HEK293 (cell line): Measurements from ENCODE around the gene SUSD3.

Source experiments
- CTCF ChIA-PET: fragments of 350-600 bp; formaldehyde crosslinking; extraction: SDS; loops from one replicate; lab custom pipeline; 2021; ENCODE audit warnings: antibody characterized with exemption; lab: Yijun Ruan, JAX
- POLR2A ChIA-PET: fragments of 300-600 bp; formaldehyde crosslinking; extraction: SDS; loops from one replicate; lab custom pipeline; 2020; ENCODE audit warnings: antibody characterized with exemption, inconsistent platforms; lab: Yijun Ruan, JAX
- H3K27ac ChIP-seq: fragments of 200-500 bp; sonication (Bioruptor generic); 2 replicates; pipeline ENCODE4 v1.5.1; 2014; ENCODE audit warnings: low read depth, low read length, control low read depth, inconsistent platforms; ENCODE audit errors: extremely low read depth
- H3K36me3 ChIP-seq, 2 experiments: fragments of 200-500 bp in 1 of 2; sonication (Bioruptor generic) in 1 of 2; 1 replicate in 1 of 2; 2 replicates in 1 of 2; pipeline ENCODE4 v1.5.1; 2014 to 2017; ENCODE audit warnings: inconsistent platforms in 2 of 2, low read length in 2 of 2; ENCODE audit not compliant: control insufficient read depth in 2 of 2, insufficient read depth in 1 of 2
- H3K4me1 ChIP-seq: fragments of 200-500 bp; sonication (Bioruptor generic); 2 replicates; pipeline ENCODE4 v1.5.1; 2014; ENCODE audit warnings: mild to moderate bottlenecking, low read length, inconsistent platforms; ENCODE audit not compliant: control insufficient read depth, insufficient read depth
- H3K4me3 ChIP-seq: 2 replicates; pipeline ENCODE4 v1.5.1; 2011; ENCODE audit warnings: low read depth, mild to moderate bottlenecking, control low read depth, low read length, moderate library complexity
- H3K9me3 ChIP-seq: fragments of 200-500 bp; sonication (Bioruptor generic); 2 replicates; pipeline ENCODE4 v1.5.1; 2014; ENCODE audit warnings: low read depth, low read length, inconsistent platforms; ENCODE audit not compliant: control insufficient read depth, insufficient read depth
- FEZF1 ChIP-seq: fragments of 450-650 bp; formaldehyde crosslinking; IDR thresholded peaks from 2 replicates; pipeline ENCODE4 v1.5.1; 2016; ENCODE audit warnings: missing biosample characterization, missing genetic modification characterization
- KLF1 ChIP-seq: fragments of 450-650 bp; formaldehyde crosslinking; IDR thresholded peaks from 2 replicates; pipeline ENCODE4 v1.5.1; 2016; ENCODE audit warnings: missing biosample characterization, missing genetic modification characterization
- KLF16 ChIP-seq: fragments of 450-650 bp; formaldehyde crosslinking; IDR thresholded peaks from 2 replicates; pipeline ENCODE4 v1.5.1; 2017; ENCODE audit warnings: missing biosample characterization, missing genetic modification characterization
- KLF8 ChIP-seq: fragments of 450-650 bp; formaldehyde crosslinking; IDR thresholded peaks from 2 replicates; pipeline ENCODE4 v1.5.1; 2016; ENCODE audit warnings: missing biosample characterization, missing genetic modification characterization
- OVOL3 ChIP-seq: fragments of 450-650 bp; formaldehyde crosslinking; IDR thresholded peaks from 2 replicates; pipeline ENCODE4 v1.5.1; 2016; ENCODE audit warnings: missing biosample characterization, missing genetic modification characterization
- ZFP41 ChIP-seq: fragments of 450-650 bp; formaldehyde crosslinking; IDR thresholded peaks from 2 replicates; pipeline ENCODE4 v1.5.1; 2016; ENCODE audit warnings: missing biosample characterization, missing genetic modification characterization, borderline replicate concordance
- ZNF169 ChIP-seq: fragments of 450-650 bp; formaldehyde crosslinking; IDR thresholded peaks from 2 replicates; pipeline ENCODE4 v1.5.1; 2016; ENCODE audit warnings: missing biosample characterization, missing genetic modification characterization
- ZNF341 ChIP-seq: fragments of 450-650 bp; formaldehyde crosslinking; IDR thresholded peaks from 2 replicates; pipeline ENCODE4; 2016; ENCODE audit warnings: low read depth, missing biosample characterization, missing genetic modification characterization
- ZNF555 ChIP-seq: fragments of 450-650 bp; formaldehyde crosslinking; conservative IDR thresholded peaks from 2 replicates; pipeline ENCODE4 v1.5.1; 2017; ENCODE audit warnings: missing biosample characterization, mild to moderate bottlenecking, missing genetic modification characterization, inconsistent platforms
- ZNF658 ChIP-seq: fragments of 450-650 bp; formaldehyde crosslinking; IDR thresholded peaks from 2 replicates; pipeline ENCODE4; 2016; ENCODE audit warnings: missing biosample characterization, missing genetic modification characterization
- ZNF747 ChIP-seq: fragments of 450-650 bp; formaldehyde crosslinking; IDR thresholded peaks from 2 replicates; pipeline ENCODE4 v1.5.1; 2016; ENCODE audit warnings: missing biosample characterization, missing genetic modification characterization
- ZNF791 ChIP-seq: fragments of 450-650 bp; formaldehyde crosslinking; IDR thresholded peaks from 2 replicates; pipeline ENCODE4 v1.5.1; 2016; ENCODE audit warnings: missing biosample characterization, missing genetic modification characterization
- TF ChIP-seq, protein P1 (sequence below): fragments of 450-650 bp; IDR thresholded peaks from 2 replicates; pipeline ENCODE4 v1.5.1; 2018; ENCODE audit warnings: missing biosample characterization, missing genetic modification characterization
- TF ChIP-seq, protein P2 (sequence below): fragments of 450-650 bp; formaldehyde crosslinking; IDR thresholded peaks from 2 replicates; pipeline ENCODE4 v1.5.1; 2016; ENCODE audit warnings: missing biosample characterization, missing genetic modification characterization
- TF ChIP-seq, protein P3 (sequence below): fragments of 450-650 bp; formaldehyde crosslinking; IDR thresholded peaks from 2 replicates; pipeline ENCODE4 v1.5.1; 2016; ENCODE audit warnings: missing biosample characterization, missing genetic modification characterization

Gene SUSD3

DNA sequence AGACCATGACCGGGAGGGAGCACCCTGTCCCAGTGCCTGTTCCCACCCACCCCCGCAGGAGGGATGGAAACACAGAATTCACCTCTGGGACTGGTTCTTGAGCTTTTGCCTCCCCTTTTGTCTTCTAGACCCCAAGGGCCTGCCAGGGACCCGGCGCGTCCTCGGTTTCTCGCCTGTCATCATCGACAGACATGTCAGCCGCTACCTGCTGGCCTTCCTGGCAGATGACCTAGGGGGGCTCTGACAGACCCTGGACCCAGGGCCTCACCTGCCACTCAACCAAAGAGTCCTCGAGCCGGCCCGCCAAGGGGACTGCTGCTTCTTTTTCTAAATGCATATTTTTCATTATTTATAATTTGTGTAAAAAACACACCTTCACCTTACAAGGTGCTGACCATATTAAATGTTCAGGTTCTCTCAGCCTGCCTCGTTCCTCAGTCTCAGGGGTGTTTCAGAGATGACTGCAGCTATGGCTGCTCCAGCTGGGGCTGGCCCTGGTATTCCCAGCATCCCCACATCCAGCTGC, 54.4 kb downstream of the SUSD3 start:
- Histone ChIP-seq H3K4me3 (no peak overlapping the region), H3K9me3 (no peaks in the 10 kb centered on the region), H3K36me3 (peaks cover 0 to 22% of the 10 kb centered on the region in 2 experiments; a peak in 2 of 3 replicates), H3K4me1 (no peaks in the 10 kb centered on the region), H3K27ac (no peak overlapping the region)
- CTCF ChIA-PET = interaction anchor here (1.3 kb wide), 1 partner anchor 41 kb away, joined by 5 read pairs; no protein-coding TSS in a partner anchor
- TF ChIP-seq ZNF658 (no peak), ZNF341 (tag by site-specific recombination) (no peak)
- POLR2A ChIA-PET = no interaction called here

DNA sequence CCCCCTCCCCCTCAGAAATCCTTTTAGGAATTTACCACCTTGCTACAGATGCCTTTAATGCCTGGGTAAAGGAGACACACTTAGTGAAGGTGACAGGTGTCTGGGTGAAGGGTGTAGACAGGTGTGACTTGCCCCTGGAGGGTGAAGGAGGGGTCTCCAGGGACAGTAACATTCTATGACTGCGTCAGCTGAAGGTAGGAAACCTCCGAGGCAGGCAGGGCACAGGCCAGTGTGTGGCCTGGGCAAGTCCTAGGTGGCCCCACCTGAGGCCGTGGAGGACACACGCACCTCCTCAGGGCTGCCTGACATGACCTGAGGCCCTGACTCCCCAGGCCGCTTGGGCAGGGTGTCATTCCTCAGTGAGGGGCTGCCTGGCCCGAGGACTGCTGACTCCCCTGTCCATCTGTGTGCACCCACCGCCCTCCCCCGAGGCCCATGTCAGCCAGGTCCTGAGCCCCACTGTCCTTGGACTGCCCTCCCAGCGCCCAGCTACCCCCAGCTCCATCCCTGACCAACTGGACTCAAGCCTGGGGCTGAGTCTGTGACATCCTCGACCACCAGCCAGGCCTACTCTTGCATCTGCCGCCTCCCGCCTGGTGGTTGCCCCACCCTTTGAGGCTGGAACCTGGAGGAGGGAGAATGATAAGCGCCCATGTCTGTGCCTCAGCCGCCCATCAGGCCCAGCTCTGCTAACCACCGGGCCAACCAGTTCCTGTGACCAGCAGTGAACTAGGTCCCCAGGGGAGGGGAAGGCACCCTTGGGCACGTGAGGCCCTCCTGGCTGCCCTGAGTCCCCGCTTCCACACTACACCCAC, 55.9 kb downstream of the SUSD3 start:
- H3K4me1 ChIP-seq = no peaks in the 10 kb centered on the region
- H3K27ac ChIP-seq = no peak overlapping the region
- H3K4me3 ChIP-seq = no peak overlapping the region
- H3K36me3 ChIP-seq = peaks cover 0 to 22% of the 10 kb centered on the region in 2 experiments; a peak in 2 of 3 replicates
- no peaks in the 10 kb centered on the region for H3K9me3 ChIP-seq
- ChIA-PET CTCF (no interaction called here), POLR2A (no interaction called here)
- TF ChIP-seq ZNF555 (tag by site-specific recombination) (no peak), KLF1 (peak; percentile 58), ZNF747 (no peak)

DNA sequence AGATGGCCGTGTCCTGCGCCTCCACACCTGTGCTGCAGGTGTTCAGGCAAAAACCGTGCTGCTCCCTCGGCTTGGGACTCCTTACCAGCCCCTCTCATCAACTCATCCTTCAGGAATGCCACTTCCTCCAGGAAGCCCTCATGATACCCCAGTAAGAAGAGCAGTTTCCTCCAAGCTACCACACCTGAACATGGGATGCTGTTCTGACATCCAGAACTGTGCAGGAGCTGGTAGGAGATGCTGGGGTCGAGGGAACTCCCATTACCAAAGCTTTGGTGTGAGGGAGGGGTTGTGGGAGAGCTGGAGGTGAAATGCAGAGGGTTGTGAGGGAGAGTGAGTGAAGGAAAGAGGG, 56.5 kb downstream of the SUSD3 start:
- H3K4me1 ChIP-seq = peaks cover under 1% of the 10 kb centered on the region; the same call in 1 of the 2 replicates
- TF ChIP-seq KLF16 (tag by site-specific recombination) (no peak), FEZF1 (no peak), ZNF791 (no peak), ZNF169 (tag by site-specific recombination) (no peak), ZFP41 (tag by site-specific recombination) (no peak), KLF8 (tag by site-specific recombination) (no peak), OVOL3 (tag by site-specific recombination) (no peak)
- TF ChIP-seq, protein P1, sequence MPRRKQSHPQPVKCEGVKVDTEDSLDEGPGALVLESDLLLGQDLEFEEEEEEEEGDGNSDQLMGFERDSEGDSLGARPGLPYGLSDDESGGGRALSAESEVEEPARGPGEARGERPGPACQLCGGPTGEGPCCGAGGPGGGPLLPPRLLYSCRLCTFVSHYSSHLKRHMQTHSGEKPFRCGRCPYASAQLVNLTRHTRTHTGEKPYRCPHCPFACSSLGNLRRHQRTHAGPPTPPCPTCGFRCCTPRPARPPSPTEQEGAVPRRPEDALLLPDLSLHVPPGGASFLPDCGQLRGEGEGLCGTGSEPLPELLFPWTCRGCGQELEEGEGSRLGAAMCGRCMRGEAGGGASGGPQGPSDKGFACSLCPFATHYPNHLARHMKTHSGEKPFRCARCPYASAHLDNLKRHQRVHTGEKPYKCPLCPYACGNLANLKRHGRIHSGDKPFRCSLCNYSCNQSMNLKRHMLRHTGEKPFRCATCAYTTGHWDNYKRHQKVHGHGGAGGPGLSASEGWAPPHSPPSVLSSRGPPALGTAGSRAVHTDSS (tag by site-specific recombination) = no peak
- TF ChIP-seq, protein P2, sequence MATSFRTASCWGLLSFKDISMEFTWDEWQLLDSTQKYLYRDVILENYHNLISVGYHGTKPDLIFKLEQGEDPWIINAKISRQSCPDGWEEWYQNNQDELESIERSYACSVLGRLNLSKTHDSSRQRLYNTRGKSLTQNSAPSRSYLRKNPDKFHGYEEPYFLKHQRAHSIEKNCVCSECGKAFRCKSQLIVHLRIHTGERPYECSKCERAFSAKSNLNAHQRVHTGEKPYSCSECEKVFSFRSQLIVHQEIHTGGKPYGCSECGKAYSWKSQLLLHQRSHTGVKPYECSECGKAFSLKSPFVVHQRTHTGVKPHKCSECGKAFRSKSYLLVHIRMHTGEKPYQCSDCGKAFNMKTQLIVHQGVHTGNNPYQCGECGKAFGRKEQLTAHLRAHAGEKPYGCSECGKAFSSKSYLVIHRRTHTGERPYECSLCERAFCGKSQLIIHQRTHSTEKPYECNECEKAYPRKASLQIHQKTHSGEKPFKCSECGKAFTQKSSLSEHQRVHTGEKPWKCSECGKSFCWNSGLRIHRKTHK (tag by site-specific recombination) = no peak
- no peaks in the 10 kb centered on the region for H3K9me3 ChIP-seq
- H3K27ac ChIP-seq = no peak overlapping the region
- peaks cover 0 to 22% of the 10 kb centered on the region in 2 experiments; a peak in 2 of 3 replicates for H3K36me3 ChIP-seq
- POLR2A ChIA-PET = no interaction called here
- no peak overlapping the region for H3K4me3 ChIP-seq
- CTCF ChIA-PET = no interaction called here

DNA sequence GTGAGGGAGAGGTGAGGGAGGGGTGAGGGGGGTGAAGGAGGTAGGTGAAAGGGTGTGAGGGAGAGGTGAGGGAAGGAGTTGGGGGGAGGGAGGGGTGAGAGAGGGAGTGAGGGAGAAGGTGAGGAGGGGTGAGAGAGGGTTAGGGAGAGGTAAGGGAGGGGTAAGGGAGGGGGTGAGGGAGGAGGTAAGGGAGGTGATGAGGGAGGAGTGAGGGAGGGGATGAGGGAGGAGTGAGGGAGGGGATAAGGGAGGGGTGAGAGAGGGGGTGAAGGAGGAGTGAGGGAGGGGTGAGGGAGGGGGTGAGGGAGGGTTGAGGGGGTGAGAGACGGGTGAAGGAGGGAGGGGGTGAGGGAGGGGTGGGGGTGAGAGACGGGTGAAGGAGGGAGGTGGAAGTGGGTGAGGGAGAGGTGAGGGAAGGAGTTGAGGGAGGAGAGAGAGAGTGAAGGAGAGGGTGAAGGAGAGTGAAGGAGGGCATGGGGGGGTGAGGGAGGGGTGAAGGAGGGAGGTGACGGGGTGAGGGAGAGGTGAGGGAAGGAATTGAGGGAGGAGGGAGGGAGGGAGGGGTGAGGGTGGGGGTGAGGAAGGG, 57.1 kb downstream of the SUSD3 start:
- Histone ChIP-seq H3K27ac (no peak overlapping the region), H3K4me1 (peaks cover 3% of the 10 kb centered on the region; the same call in 1 of the 2 replicates), H3K36me3 (peaks cover 0 to 17% of the 10 kb centered on the region in 2 experiments; a peak in 1 of 3 replicates), H3K4me3 (no peak overlapping the region), H3K9me3 (no peaks in the 10 kb centered on the region)
- CTCF ChIA-PET = no interaction called here
- POLR2A ChIA-PET = no interaction called here
- TF ChIP-seq KLF1 = 0 out of 2 replicates have a peak, but pooled peaks have one; percentile 32
- TF ChIP-seq, protein P3, sequence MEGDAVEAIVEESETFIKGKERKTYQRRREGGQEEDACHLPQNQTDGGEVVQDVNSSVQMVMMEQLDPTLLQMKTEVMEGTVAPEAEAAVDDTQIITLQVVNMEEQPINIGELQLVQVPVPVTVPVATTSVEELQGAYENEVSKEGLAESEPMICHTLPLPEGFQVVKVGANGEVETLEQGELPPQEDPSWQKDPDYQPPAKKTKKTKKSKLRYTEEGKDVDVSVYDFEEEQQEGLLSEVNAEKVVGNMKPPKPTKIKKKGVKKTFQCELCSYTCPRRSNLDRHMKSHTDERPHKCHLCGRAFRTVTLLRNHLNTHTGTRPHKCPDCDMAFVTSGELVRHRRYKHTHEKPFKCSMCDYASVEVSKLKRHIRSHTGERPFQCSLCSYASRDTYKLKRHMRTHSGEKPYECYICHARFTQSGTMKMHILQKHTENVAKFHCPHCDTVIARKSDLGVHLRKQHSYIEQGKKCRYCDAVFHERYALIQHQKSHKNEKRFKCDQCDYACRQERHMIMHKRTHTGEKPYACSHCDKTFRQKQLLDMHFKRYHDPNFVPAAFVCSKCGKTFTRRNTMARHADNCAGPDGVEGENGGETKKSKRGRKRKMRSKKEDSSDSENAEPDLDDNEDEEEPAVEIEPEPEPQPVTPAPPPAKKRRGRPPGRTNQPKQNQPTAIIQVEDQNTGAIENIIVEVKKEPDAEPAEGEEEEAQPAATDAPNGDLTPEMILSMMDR (tag by site-specific recombination) = no peak
